Mucosa of descending colon (tissue), 3 donors: ENCODE data around the gene ENSA. TPM values are rescaled to one million over a fixed set of nuclear protein-coding genes. Genes with fewer than 3 reads are reported as not detected.

Experiments
- ATAC-seq: fragments of 200-7000 bp; cut with Tn5 transposase; one replicate; pipeline ENCODE4 v1.9.1; 2020; ENCODE audit warnings: mild to moderate bottlenecking, moderate library complexity
- DNase-seq, 3 donors: peaks; one replicate each; pipeline ENCODE4 v3.0.0-alpha.2; 2020
- H3K36me3 ChIP-seq: fragments of 200-600 bp; one replicate; pipeline ENCODE4 v1.8.0; 2021; ENCODE audit warnings: low read depth, mild to moderate bottlenecking
- H3K4me1 ChIP-seq: fragments of 200-600 bp; one replicate; pipeline ENCODE4 v1.8.0; 2021; ENCODE audit warnings: low read depth, mild to moderate bottlenecking
- H3K4me3 ChIP-seq: fragments of 200-600 bp; one replicate; pipeline ENCODE4 v1.8.0; 2021; ENCODE audit warnings: mild to moderate bottlenecking
- H3K9me3 ChIP-seq: fragments of 200-600 bp; one replicate; pipeline ENCODE4 v1.8.0; 2021; ENCODE audit warnings: mild to moderate bottlenecking
- intact Hi-C, 2 donors: fragments of 100-400 bp; cut with DNase I in 1 of 2; cut with micrococcal nuclease in 1 of 2; formaldehyde crosslinking; loops; one replicate each; pipeline versions ENCODE4 v1.11.0 to v1.11.1; 2022; cut with DNase I, micrococcal nuclease
- total RNA-seq, 3 donors: library from RNA; stranded (reverse); fragmentation: NEBNext Ultra II Directional in 2 of 3; extraction: Animal tissue kit (Norgen Biotek cat#: 25700) in 2 of 3; gene quantifications; one replicate each; pipeline versions ENCODE4 v1.2.1 to v1.2.4, GENCODE V29; 2021 to 2023
- TF ChIP-seq, protein P1 (sequence below): fragments of 200-600 bp; IDR thresholded peaks from one replicate; pipeline ENCODE4 v1.8.0; 2022; ENCODE audit warnings: antibody characterized with exemption, mild to moderate bottlenecking
- donor health status: DM: no; HTN: no; CAD: no; lungs with moderate emphysema.
- donor health status: DM: no; HTN: no; CAD: no.
- donor health status: DM: no; HTN: yes; CAD: no.

The ENSA gene
- total RNA-seq, 3 donors from 2014 or later: 174 to 213 (median 194) TPM

DNA sequence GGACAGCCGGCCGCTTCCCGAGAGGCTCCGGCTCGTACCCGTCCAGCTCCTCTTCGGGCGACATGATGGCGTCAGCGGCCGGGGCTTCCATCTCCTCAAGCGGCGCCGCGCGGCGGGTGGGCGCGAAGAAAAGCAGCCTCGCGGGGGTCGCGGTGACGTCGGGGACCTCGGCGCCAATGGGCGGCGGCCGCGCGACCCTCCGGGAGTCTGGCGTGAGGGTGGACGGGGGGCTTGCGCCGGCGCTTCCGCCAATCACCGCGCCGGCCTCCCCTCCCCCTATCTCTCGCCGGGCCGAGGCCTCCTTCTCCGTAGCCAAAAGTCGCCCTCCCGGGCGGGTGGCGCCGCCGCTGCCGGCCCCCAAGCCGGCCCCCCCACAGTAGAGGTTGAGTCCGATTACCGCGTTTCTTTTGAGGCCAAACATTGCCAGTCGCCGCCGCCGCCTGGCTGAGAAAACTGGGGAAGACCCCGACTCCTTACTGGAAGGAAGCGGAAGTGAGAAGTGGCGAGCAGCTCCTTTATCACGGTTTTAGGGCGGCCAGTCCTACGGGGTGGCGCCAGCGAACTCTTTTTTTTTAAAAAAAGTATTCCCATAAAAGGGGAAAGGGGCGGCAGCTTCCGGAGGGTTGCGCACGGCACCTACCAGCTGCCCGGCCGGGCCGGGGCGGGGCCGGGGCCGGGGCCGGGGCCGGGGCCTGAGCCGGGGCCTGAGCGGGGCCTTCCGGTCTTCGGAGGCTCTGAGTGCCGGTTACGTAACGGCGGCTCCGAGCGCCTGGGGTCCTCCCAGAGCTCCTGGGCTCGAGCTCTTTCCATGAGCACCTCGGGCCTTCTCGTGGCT lies 50.1 kb downstream of the ENSA start, which contains the start of gene MCL1:
Gene MCL1, minus strand, starts transcription at position 501 of the 835 bp plus-strand sequence. Its CDS starts 80 bp downstream, at position 421.
- Histone ChIP-seq H3K4me3 (peak within 1 kb of the TSS; percentile 94), H3K36me3 (no peaks in the 10 kb centered on the region), H3K9me3 (no peaks in the 10 kb centered on the region), H3K4me1 (peaks cover 14% of the 10 kb centered on the region)
- intact Hi-C loops: loop anchor here in 1 of 2 donors (5.0 kb wide), 1 partner anchor 43 kb away; no protein-coding TSS in a partner anchor
- DNase-seq (peak; percentile 91 to 96 (median 92)), ATAC-seq (peak; percentile 88)
- TF ChIP-seq, protein P1, sequence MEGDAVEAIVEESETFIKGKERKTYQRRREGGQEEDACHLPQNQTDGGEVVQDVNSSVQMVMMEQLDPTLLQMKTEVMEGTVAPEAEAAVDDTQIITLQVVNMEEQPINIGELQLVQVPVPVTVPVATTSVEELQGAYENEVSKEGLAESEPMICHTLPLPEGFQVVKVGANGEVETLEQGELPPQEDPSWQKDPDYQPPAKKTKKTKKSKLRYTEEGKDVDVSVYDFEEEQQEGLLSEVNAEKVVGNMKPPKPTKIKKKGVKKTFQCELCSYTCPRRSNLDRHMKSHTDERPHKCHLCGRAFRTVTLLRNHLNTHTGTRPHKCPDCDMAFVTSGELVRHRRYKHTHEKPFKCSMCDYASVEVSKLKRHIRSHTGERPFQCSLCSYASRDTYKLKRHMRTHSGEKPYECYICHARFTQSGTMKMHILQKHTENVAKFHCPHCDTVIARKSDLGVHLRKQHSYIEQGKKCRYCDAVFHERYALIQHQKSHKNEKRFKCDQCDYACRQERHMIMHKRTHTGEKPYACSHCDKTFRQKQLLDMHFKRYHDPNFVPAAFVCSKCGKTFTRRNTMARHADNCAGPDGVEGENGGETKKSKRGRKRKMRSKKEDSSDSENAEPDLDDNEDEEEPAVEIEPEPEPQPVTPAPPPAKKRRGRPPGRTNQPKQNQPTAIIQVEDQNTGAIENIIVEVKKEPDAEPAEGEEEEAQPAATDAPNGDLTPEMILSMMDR: no peak

DNA sequence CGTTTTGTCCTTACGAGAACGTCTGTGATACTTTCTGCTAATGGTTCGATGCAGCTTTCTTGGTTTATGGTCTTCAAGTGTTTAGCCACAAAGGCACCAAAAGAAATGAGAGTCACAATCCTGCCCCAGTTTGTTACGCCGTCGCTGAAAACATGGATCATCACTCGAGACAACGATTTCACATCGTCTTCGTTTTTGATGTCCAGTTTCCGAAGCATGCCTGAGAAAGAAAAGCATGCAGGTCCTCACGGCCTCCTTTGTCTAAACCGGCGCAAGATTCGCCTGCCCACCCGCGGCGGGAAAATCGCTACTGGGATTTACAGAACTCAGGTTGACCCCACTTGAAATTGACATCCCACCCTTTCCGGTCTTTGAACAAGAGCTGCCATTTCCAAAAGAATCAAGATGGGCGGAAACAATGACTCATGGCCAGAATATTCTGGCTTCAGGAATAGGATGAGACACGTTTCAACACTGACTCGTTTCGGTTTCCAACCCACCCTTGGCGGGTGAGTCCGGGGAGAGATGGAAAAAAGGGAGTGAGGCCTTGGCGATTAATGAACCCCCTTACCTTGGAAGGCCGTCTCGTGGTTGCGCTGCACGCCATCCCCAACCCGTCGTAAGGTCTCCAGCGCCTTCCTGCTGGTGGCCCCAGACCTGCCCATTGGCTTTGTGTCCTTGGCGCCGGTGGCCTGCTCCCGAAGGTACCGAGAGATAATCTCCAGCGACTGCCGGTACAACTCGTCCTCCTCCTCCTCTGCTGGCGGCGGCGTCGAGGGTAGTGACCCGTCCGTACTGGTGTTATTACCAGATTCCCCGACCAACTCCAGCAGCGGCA lies 50.9 kb downstream of the ENSA start:
- Histone ChIP-seq H3K4me3 (peak overlapping the region; percentile 94), H3K36me3 (no peaks in the 10 kb centered on the region), H3K9me3 (no peaks in the 10 kb centered on the region), H3K4me1 (peaks cover 21% of the 10 kb centered on the region)
- TF ChIP-seq, protein P1: no peak
- intact Hi-C loops: loop anchor here in 1 of 2 donors (5.0 kb wide), 1 partner anchor 44 kb away; no protein-coding TSS in a partner anchor
- ATAC-seq (peak; percentile 16), DNase-seq (peak in 2 of 3 donors; percentile 66 to 80)

DNA sequence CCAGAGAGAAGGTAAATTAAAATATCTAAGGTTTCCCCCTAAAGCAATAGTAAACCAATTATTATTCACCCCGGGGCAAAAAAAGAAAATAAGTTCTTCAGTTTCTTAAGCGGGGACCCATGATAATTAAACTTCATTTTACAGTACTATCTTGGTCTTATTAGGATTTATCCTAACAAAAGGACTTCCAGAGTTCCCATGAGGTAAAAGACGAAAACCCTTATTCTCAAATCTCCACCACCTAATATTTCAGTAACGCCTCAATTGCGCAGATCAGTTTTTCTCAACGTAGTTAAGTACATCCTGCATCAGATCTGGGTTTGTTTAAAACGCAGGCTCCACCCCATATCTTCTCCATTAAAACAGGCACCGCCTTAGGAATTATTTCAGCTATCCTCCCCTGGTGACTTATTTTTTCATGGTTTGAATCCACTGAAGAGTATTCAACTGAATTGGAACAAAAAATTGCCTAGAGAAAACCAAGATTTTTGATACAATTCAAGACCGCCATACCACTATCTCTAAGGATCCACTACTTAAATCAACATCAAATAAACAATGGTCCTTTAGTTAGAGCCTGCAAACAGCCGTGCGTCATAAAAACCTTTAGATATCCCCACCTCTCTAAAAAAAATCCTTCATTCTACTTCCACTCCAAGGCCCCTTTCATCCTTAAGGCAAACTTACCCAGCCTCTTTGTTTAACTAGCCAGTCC lies 51.7 kb downstream of the ENSA start:
- TF ChIP-seq, protein P1: no peak
- no peak for ATAC-seq
- Histone ChIP-seq H3K36me3 (no peaks in the 10 kb centered on the region), H3K9me3 (no peaks in the 10 kb centered on the region), H3K4me1 (peaks cover 27% of the 10 kb centered on the region), H3K4me3 (peak overlapping the region; percentile 94)
- intact Hi-C loops: loop anchor here in 1 of 2 donors (5.0 kb wide), 1 partner anchor 45 kb away; no protein-coding TSS in a partner anchor
- DNase-seq: no peak

DNA sequence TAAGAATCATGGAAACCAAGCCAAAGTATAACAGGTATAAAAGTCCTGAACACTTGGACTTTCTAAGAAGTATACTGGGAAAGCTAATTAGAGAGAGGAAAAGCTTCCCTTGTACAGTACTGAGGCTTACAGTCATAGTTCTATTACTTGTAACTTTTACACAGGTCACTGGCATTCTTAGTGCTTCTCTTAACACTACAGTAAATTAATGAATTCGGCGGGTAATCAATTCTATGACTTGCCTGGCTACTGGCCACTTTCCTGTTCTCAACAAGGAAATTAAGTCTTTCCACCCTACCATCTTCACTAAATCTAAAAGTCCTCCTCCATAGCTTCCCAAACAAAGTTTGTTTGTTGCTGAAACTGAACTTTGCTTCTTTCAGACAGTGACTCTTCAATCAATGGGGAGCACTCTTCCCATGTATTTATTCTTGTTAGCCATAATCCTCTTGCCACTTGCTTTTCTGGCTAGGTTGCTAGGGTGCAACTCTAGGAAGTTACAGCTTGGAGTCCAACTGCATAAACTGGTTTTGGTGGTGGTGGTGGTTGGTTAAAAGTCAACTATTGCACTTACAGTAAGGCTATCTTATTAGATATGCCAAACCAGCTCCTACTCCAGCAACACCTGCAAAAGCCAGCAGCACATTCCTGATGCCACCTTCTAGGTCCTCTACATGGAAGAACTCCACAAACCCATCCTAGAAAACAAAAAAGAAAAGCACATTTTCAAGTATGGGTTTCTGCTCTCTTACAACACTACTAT lies 52.4 kb downstream of the ENSA start:
- intact Hi-C loops: loop anchor here in 1 of 2 donors (5.0 kb wide), 1 partner anchor 45 kb away; no protein-coding TSS in a partner anchor
- no peaks in the 10 kb centered on the region for H3K9me3 ChIP-seq
- peaks cover 32% of the 10 kb centered on the region for H3K4me1 ChIP-seq
- ATAC-seq (no peak), DNase-seq (no peak)
- H3K4me3 ChIP-seq: peak overlapping the region; percentile 94
- TF ChIP-seq, protein P1: no peak
- no peaks in the 10 kb centered on the region for H3K36me3 ChIP-seq
